Heart left ventricle (tissue), 13 donors: ENCODE measurements around the gene PDE6A.

Experiments used
- CTCF ChIP-seq, 12 donors: fragments of 200-600 bp; sonication (generic) in 4 of 12; IDR thresholded peaks; one replicate each; pipeline versions ENCODE4 v1.5.0 to v1.8.0; 2018 to 2022; ENCODE audit warnings: antibody characterized with exemption in 12 of 12, mild to moderate bottlenecking in 5 of 12
- POLR2A ChIP-seq, 2 donors: fragments of 450-650 bp; IDR thresholded peaks; one replicate each; pipeline ENCODE4 v1.6.1; 2017; ENCODE audit warnings: antibody characterized with exemption in 2 of 2, mild to moderate bottlenecking in 2 of 2, moderate library complexity in 2 of 2
- donor health status: ischemic (EF 13 %, LVEDD 7.1; RV severe dilation, severe dysfunction).
- donor health status: DM: no; HTN: yes; CAD: no.
- donor health status: DM: no; HTN: no; CAD: no.
- donor health status: ischemic (EF 25% LVEDD 6.9; RV normal size, moderate dysfunction).
- donor health status: ischemic (EF 25% LVEDD 5.7; RV mildly dilated, moderate dysfunction).
- donor health status: ischemic (EF 35%, LVEDD 5.7; RV mildly dilated, moderate dysfunction).
- donor health status: nonischemic (EF 11% LVEDD 7.7; RV severe dilation, severe dysfunction).
- donor health status: DM: yes; HTN: yes; CAD: no.
- donor health status: PGD.
- donor health status: ischemic (EF 29% LVEDD 5.4; RV normal size, mild dysfunction).
- donor health status: nonischemic (EF 23%, LVEDD 6.1; RV moderate dilation, normal function).

GRCh38 chr5:149990518-149991376 lies 46.2 kb upstream of the PDE6A start:
- no peak for TF ChIP-seq POLR2A (IDR thresholded peaks at IDR 0.05)
- TF ChIP-seq CTCF (IDR thresholded peaks at IDR 0.05) = peak; percentile 87 to 96 (median 94)
